ENCODE data around the gene CUL3. TPM values are rescaled to one million over a fixed set of nuclear protein-coding genes. Genes with fewer than 3 reads are reported as not detected.

CUL3 gene
- total RNA-seq, 1 donor from 2014 or later, result 16.1 TPM

- Histone ChIP-seq H3K4me1 (no peaks in the 10 kb centered on the region), H3K9me3 (no peaks in the 10 kb centered on the region), H3K4me3 (no peak overlapping the region), H3K27ac (no peak overlapping the region), H3K27me3 (no peaks in the 10 kb centered on the region), H3K36me3 (peaks cover 34 to 44% of the 10 kb centered on the region in 2 donors)
- intact Hi-C loops (cut with DNase I), result no loop called here
- TF ChIP-seq, protein P1, sequence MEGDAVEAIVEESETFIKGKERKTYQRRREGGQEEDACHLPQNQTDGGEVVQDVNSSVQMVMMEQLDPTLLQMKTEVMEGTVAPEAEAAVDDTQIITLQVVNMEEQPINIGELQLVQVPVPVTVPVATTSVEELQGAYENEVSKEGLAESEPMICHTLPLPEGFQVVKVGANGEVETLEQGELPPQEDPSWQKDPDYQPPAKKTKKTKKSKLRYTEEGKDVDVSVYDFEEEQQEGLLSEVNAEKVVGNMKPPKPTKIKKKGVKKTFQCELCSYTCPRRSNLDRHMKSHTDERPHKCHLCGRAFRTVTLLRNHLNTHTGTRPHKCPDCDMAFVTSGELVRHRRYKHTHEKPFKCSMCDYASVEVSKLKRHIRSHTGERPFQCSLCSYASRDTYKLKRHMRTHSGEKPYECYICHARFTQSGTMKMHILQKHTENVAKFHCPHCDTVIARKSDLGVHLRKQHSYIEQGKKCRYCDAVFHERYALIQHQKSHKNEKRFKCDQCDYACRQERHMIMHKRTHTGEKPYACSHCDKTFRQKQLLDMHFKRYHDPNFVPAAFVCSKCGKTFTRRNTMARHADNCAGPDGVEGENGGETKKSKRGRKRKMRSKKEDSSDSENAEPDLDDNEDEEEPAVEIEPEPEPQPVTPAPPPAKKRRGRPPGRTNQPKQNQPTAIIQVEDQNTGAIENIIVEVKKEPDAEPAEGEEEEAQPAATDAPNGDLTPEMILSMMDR (IDR thresholded peaks at IDR 0.05), result no peak
- DNase-seq (ENCODE audit: low spot score in 2 of 2), result no peak
These were observed 112.3 kb downstream of the CUL3 start for GRCh38 chr2:224472827-224473226.

- TF ChIP-seq, protein P1 (IDR thresholded peaks at IDR 0.05), result no peak
- H3K27ac ChIP-seq, result no peak overlapping the region
- H3K4me3 ChIP-seq, result no peak overlapping the region
- no peaks in the 10 kb centered on the region for H3K4me1 ChIP-seq
- no peaks in the 10 kb centered on the region for H3K27me3 ChIP-seq
- no peaks in the 10 kb centered on the region for H3K9me3 ChIP-seq
- no peak for DNase-seq (ENCODE audit: low spot score in 2 of 2)
- peaks cover 31 to 37% of the 10 kb centered on the region in 2 donors for H3K36me3 ChIP-seq
- intact Hi-C loops (cut with DNase I), result no loop called here
These were observed 113.0 kb downstream of the CUL3 start for GRCh38 chr2:224472137-224472536.

- intact Hi-C loops (cut with DNase I), result no loop called here
- DNase-seq (ENCODE audit: low spot score in 2 of 2), result no peak
These were observed 115.7 kb downstream of the CUL3 start for GRCh38 chr2:224469374-224469964.

GRCh38 chr2:224466304-224466895 lies 118.8 kb downstream of the CUL3 start:
- Histone ChIP-seq H3K4me3 (no peak overlapping the region), H3K36me3 (no peaks in the 10 kb centered on the region), H3K27me3 (no peaks in the 10 kb centered on the region), H3K27ac (no peak overlapping the region), H3K9me3 (no peaks in the 10 kb centered on the region), H3K4me1 (no peaks in the 10 kb centered on the region)
- no peak for DNase-seq (ENCODE audit: low spot score in 2 of 2)
- TF ChIP-seq, protein P1 (IDR thresholded peaks at IDR 0.05), result no peak
- intact Hi-C loops (cut with DNase I), result no loop called here

More at GRCh38 chr2:224469374-224469964, 115.7 kb downstream of the CUL3 start:
- no peak overlapping the region for H3K4me3 ChIP-seq
- no peaks in the 10 kb centered on the region for H3K27me3 ChIP-seq
- no peaks in the 10 kb centered on the region for H3K4me1 ChIP-seq
- peaks cover 9 to 10% of the 10 kb centered on the region in 2 donors for H3K36me3 ChIP-seq
- H3K9me3 ChIP-seq, result no peaks in the 10 kb centered on the region
- TF ChIP-seq, protein P1 (IDR thresholded peaks at IDR 0.05), result no peak
- H3K27ac ChIP-seq, result no peak overlapping the region

- H3K27me3 ChIP-seq, result no peaks in the 10 kb centered on the region
- TF ChIP-seq, protein P1 (IDR thresholded peaks at IDR 0.05), result no peak
- no peaks in the 10 kb centered on the region for H3K36me3 ChIP-seq
- DNase-seq (ENCODE audit: low spot score in 2 of 2), result no peak
- intact Hi-C loops (cut with DNase I), result no loop called here
- no peaks in the 10 kb centered on the region for H3K4me1 ChIP-seq
- H3K4me3 ChIP-seq, result no peak overlapping the region
- H3K27ac ChIP-seq, result no peak overlapping the region
- no peaks in the 10 kb centered on the region for H3K9me3 ChIP-seq
These were observed 123.8 kb downstream of the CUL3 start for GRCh38 chr2:224461391-224461790.

Measured in ascending aorta (tissue), 2 donors.